Adipocyte (in vitro differentiated cells): ENCODE results near the gene ZNF554.

ENCODE experiments used
- DNase-seq: peaks from one replicate; pipeline ENCODE4 v3.0.0-alpha.2; 2015; ENCODE audit warnings: low read depth
- H3K27me3 ChIP-seq: replicated peaks from 2 replicates; pipeline ENCODE4 v1.7.0; 2013; ENCODE audit warnings: mild to moderate bottlenecking, low read length, moderate library complexity; ENCODE audit not compliant: control insufficient read depth, insufficient read depth
- H3K36me3 ChIP-seq: 2 replicates; pipeline ENCODE4 v1.7.0; 2013; ENCODE audit warnings: low read length, mild to moderate bottlenecking, moderate library complexity; ENCODE audit not compliant: control insufficient read depth, insufficient read depth, severe bottlenecking
- H3K4me1 ChIP-seq: 2 replicates; pipeline ENCODE4 v1.7.0; 2013; ENCODE audit warnings: mild to moderate bottlenecking, low read length, moderate library complexity; ENCODE audit not compliant: control insufficient read depth, insufficient read depth
- H3K4me3 ChIP-seq: 2 replicates; pipeline ENCODE4 v1.7.0; 2013; ENCODE audit warnings: mild to moderate bottlenecking, low read length, moderate library complexity
- H3K9ac ChIP-seq: 2 replicates; pipeline ENCODE4 v1.7.0; 2013; ENCODE audit warnings: mild to moderate bottlenecking, low read length, moderate library complexity
- H3K9me3 ChIP-seq: 2 replicates; pipeline ENCODE4 v1.7.0; 2013; ENCODE audit warnings: mild to moderate bottlenecking, low read length, moderate library complexity; ENCODE audit not compliant: control insufficient read depth

Gene ZNF554

GRCh38 chr19:2803486-2804155 lies 16.0 kb upstream of the ZNF554 start:
- DNase-seq, result no peak
- H3K9ac ChIP-seq, result no peak overlapping the region
- no peaks in the 10 kb centered on the region for H3K27me3 ChIP-seq
- no peaks in the 10 kb centered on the region for H3K9me3 ChIP-seq
- H3K4me1 ChIP-seq, result peaks cover under 1% of the 10 kb centered on the region
- peaks cover 27% of the 10 kb centered on the region for H3K36me3 ChIP-seq
- no peak overlapping the region for H3K4me3 ChIP-seq

DNA sequence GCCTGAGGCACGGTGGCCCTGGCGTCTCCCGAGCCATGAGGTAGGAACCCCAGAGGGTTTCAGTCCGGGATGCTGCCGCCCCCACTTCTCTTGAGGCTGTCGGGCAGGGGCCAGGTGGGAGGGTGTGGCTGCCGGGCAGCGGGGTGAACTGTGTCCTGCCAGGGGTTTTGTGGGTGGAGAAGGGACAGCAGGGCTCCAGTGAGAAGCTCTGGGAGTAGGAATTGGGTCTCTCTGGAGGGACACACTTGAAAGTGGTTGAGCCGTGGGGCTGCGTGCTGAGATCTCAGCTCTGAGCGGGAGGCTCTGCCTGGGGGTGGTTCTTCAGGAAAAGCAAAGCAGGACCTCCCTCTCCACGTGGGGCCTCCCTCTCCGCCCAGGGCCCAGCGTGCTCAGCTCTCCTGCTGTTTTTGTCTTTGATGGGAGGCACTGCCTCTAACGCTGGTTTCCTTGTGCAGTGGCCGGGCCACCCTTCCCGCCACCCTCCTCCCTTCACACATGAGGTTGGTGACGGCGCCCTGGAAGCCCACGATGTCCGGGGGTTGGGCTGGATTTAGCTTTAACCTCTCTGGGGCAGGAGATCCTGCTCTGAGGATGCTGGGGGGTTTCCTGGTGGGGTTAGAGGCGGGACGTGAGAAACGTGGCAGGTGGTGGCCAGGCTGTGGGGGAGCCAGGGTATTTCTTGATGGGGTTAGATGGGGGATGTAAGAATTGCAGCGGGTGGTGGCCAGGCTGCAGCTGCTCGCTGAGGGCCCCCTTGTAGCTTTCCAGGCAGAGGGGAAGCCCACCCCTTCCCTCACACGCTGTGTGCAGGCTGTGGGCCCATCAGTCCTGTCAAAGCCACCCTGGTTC lies 15.3 kb upstream of the ZNF554 start:
- Histone ChIP-seq H3K36me3 (peaks cover 34% of the 10 kb centered on the region), H3K27me3 (no peaks in the 10 kb centered on the region), H3K9ac (no peak overlapping the region), H3K4me1 (no peaks in the 10 kb centered on the region), H3K9me3 (no peaks in the 10 kb centered on the region), H3K4me3 (no peak overlapping the region)
- DNase-seq, result no peak

DNA sequence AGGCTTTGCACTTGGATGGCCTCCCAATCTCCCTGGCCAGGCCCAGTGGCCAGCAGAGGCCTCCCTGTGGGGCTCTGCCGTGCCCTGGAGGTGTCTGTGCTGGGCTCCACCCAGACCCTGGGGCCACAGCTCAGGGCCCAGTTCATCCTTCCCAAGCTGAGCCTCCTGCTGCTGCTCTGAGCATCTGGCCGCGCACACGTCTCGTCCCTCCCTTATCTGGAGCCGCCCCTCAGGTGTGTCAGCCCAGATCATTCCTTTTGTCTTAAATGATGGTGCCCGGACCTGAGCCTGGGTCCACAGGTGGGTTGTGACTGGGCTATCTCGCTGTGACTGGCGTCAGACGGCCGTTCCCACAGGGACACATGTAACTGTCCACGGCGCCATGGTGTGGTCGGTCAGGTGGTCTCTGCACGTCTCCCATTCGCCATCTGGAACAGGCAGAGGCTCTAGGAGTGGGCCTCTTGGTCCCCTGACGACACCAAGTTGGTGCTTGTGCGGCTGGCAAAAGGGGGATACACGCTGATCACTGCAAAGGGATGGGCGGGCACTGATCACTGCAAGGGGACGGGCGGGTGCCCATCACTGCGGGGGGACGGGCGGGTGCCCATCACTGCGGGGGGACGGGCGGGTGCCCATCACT lies 14.3 kb upstream of the ZNF554 start:
- DNase-seq, result no peak
- no peak overlapping the region for H3K9ac ChIP-seq
- H3K4me1 ChIP-seq, result no peaks in the 10 kb centered on the region
- peaks cover 39% of the 10 kb centered on the region for H3K36me3 ChIP-seq
- H3K4me3 ChIP-seq, result no peak overlapping the region
- H3K27me3 ChIP-seq, result no peaks in the 10 kb centered on the region
- H3K9me3 ChIP-seq, result no peaks in the 10 kb centered on the region

DNA sequence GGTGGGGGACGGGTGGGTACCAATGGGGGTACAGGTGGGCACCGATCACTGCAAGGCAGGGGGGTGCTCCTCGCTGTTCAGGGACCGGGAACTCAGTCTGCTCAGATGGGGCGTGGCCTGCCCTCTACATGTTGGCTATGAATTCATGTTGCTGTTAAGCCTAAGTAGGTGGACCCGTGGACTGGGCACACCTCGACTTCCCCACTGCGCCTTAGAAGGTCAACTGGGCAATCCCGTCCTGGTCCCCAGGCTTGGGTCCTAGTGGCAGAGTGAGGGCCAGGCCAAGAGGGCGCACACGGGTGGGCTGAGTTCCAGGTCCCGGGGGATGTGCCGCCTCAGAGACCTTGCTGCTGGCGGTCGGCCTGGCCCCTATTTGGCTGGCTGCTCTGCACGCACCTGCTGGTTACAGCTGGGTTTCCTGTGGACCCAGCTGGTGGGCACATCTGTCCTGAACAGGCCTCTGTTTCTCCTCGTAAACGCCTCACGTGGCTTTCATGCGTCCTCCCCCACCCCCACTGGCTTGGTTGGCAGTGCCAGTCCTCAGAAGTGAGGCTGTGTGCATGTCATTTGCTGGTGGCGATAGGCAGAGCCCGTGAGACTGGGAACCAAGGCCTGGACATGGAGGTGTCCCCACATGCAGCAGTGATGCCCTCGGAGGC lies 13.5 kb upstream of the ZNF554 start:
- no peak for DNase-seq
- Histone ChIP-seq H3K9ac (no peak overlapping the region), H3K36me3 (peaks cover 40% of the 10 kb centered on the region), H3K27me3 (no peaks in the 10 kb centered on the region), H3K4me1 (no peaks in the 10 kb centered on the region), H3K9me3 (no peaks in the 10 kb centered on the region), H3K4me3 (no peak overlapping the region)

DNA sequence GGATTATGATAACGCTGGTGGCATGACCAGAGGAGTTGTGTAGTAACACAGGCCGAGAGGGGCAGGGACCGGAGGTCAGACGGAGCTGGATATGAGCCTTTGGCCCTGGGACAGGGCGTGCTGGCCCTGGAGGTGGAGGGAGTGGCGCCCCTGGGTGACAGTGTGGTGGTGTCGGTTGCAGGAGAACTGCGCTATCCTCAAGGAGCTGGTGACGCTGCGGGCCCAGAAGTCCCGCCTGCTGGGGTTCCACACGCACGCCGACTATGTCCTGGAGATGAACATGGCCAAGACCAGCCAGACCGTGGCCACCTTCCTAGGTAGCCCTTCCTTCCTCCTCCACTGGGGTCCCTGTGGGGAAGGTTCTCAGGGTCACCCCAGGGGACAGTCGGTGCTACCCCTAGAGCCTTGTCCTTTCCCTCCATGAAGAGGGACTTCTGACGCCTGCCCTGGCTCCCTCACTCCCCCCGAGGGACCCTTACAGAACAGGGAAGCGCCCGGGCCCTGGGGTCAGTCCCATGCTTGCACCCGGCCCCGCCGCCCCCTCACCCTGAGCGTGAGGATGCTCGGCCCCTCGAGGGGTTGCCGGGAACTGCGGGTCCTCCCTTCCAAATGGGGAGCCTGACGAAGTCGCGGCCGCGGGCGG lies 12.8 kb upstream of the ZNF554 start:
- no peak for DNase-seq

GRCh38 chr19:2807379-2808128 lies 12.1 kb upstream of the ZNF554 start:
- DNase-seq, result no peak
- no peak overlapping the region for H3K4me3 ChIP-seq
- no peak overlapping the region for H3K9ac ChIP-seq
- H3K27me3 ChIP-seq, result no peaks in the 10 kb centered on the region
- no peaks in the 10 kb centered on the region for H3K4me1 ChIP-seq
- H3K36me3 ChIP-seq, result peaks cover 37% of the 10 kb centered on the region
- no peaks in the 10 kb centered on the region for H3K9me3 ChIP-seq

More for the DNA sequence above, 12.8 kb upstream of the ZNF554 start:
- Histone ChIP-seq H3K4me3 (no peak overlapping the region), H3K9me3 (no peaks in the 10 kb centered on the region), H3K4me1 (no peaks in the 10 kb centered on the region), H3K27me3 (no peaks in the 10 kb centered on the region), H3K36me3 (peaks cover 37% of the 10 kb centered on the region), H3K9ac (no peak overlapping the region)

DNA sequence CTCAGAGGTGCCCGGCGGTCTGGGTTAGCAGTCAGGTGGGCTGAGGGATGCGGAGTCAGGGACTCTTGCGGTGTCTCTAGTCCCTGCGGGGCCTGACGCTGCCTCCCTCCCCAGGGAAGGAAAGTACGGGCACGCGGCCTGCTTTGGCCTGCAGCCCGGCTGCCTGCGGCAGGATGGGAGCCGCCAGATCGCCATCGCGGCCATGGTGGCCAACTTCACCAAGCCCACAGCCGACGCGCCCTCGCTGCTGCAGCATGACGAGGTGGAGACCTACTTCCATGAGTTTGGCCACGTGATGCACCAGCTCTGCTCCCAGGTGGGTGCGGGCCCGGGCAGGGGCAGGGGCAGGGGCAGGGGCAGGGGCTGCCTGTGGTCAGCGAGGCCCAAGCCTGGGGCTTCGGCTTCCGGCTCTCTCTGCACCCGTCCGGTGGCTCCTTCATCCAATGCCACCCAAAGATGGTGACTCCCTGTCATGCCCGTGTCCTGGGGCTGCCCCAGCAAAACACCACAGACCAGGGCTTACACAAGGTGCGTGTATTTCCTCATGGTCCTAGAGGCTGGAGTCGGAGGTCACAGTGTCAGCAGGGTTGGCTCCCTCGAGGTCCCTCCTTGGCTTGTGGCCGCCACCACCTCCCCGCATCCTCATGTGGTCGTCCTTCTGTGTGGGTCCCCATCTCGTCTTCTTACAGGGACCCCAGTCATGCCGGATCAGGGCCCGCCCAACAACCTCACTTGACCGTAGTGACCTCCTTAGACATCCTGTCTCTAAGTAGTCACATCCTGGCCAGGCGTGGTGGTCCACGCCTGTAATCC lies 11.3 kb upstream of the ZNF554 start:
- Histone ChIP-seq H3K9ac (no peak overlapping the region), H3K4me3 (no peak overlapping the region), H3K27me3 (no peaks in the 10 kb centered on the region), H3K36me3 (peaks cover 37% of the 10 kb centered on the region), H3K4me1 (no peaks in the 10 kb centered on the region), H3K9me3 (no peaks in the 10 kb centered on the region)
- no peak for DNase-seq

- Histone ChIP-seq H3K4me1 (no peaks in the 10 kb centered on the region), H3K9ac (no peak overlapping the region), H3K4me3 (no peak overlapping the region), H3K9me3 (no peaks in the 10 kb centered on the region), H3K36me3 (peaks cover 37% of the 10 kb centered on the region), H3K27me3 (no peaks in the 10 kb centered on the region)
- no peak for DNase-seq
Observed at GRCh38 chr19:2809387-2810140, 10.1 kb upstream of the ZNF554 start.

DNA sequence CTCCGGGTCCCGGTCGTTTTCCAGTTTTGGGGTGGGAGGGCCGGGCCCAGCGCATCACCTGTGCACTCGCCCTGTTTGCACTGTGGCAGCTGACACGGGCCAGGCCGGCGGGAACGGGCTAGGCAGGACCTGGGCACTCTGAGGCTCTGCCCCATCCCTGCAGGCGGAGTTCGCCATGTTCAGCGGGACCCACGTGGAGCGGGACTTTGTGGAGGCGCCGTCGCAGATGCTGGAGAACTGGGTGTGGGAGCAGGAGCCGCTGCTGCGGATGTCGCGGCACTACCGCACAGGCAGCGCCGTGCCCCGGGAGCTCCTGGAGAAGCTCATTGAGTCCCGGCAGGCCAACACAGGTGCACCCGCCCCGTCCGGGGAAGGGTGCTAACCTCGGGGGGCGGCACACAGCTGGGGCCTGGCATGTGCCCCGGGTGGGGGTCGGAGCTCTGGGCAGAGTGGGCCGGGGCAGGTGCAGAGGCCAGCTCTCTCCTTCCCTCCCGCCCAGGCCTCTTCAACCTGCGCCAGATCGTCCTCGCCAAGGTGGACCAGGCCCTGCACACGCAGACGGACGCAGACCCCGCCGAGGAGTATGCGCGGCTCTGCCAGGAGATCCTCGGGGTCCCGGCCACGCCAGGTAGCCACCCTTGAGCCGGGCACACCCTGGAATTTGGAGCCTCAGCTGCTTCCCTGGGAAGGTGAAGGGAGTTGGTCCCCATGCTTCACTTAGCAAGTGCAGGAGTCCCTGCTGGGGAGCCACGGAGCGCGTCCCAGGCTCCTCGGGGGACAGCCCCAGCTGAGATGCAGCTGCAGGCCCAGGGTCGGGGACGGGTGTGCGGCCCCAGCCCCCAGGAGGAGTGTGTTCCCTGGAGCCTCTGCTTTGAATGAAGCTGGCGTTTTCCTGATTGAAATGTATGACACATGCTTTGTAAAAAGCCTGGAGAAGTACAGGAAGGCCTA lies 9.3 kb upstream of the ZNF554 start:
- Histone ChIP-seq H3K4me3 (no peak overlapping the region), H3K4me1 (no peaks in the 10 kb centered on the region), H3K27me3 (no peaks in the 10 kb centered on the region), H3K36me3 (peaks cover 32% of the 10 kb centered on the region), H3K9ac (no peak overlapping the region), H3K9me3 (no peaks in the 10 kb centered on the region)
- DNase-seq, result no peak
